ENCODE results near the gene FAM24B. TPM values are rescaled to one million over a fixed set of nuclear protein-coding genes. Genes with fewer than 3 reads are reported as not detected.

Gene FAM24B
- total and polyA plus RNA-seq, 3 donors from 2014 or later: 12.1 to 18.3 (median 12.6) TPM

- intact Hi-C loops (cut with DNase I; ENCODE audit: low total_unique reads): no loop called here
- DNase-seq: no peak
- no peaks in the 10 kb centered on the region for H3K4me1 ChIP-seq
- no peak overlapping the region for H3K4me3 ChIP-seq
- H3K36me3 ChIP-seq (ENCODE audit: low read depth, missing control alignments): no peaks in the 10 kb centered on the region
- H3K9me3 ChIP-seq: no peaks in the 10 kb centered on the region
- no peak overlapping the region for H3K27ac ChIP-seq
- WGBS, 2 donors: 84 to 91% methylated on average over 5 of the region's 5 CpGs
- no peak for TF ChIP-seq POLR2A (IDR thresholded peaks at IDR 0.05)
- TF ChIP-seq, protein P1, sequence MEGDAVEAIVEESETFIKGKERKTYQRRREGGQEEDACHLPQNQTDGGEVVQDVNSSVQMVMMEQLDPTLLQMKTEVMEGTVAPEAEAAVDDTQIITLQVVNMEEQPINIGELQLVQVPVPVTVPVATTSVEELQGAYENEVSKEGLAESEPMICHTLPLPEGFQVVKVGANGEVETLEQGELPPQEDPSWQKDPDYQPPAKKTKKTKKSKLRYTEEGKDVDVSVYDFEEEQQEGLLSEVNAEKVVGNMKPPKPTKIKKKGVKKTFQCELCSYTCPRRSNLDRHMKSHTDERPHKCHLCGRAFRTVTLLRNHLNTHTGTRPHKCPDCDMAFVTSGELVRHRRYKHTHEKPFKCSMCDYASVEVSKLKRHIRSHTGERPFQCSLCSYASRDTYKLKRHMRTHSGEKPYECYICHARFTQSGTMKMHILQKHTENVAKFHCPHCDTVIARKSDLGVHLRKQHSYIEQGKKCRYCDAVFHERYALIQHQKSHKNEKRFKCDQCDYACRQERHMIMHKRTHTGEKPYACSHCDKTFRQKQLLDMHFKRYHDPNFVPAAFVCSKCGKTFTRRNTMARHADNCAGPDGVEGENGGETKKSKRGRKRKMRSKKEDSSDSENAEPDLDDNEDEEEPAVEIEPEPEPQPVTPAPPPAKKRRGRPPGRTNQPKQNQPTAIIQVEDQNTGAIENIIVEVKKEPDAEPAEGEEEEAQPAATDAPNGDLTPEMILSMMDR (IDR thresholded peaks at IDR 0.05): no peak
- no peaks in the 10 kb centered on the region for H3K27me3 ChIP-seq
Measured at GRCh38 chr10:122894261-122894944, 15.0 kb upstream of the FAM24B start.

GRCh38 chr10:122884166-122884565 is 4.8 kb upstream of the FAM24B start:
- H3K36me3 ChIP-seq (ENCODE audit: low read depth, missing control alignments): no peaks in the 10 kb centered on the region
- H3K9me3 ChIP-seq: no peaks in the 10 kb centered on the region
- TF ChIP-seq, protein P1 (IDR thresholded peaks at IDR 0.05): no peak
- no peak for TF ChIP-seq POLR2A (IDR thresholded peaks at IDR 0.05)
- DNase-seq: no peak
- H3K27me3 ChIP-seq: no peaks in the 10 kb centered on the region
- H3K4me1 ChIP-seq: peaks cover 3% of the 10 kb centered on the region
- WGBS, 2 donors: 94 to 100% methylated on average over 1 of the region's 1 CpG
- intact Hi-C loops (cut with DNase I; ENCODE audit: low total_unique reads): no loop called here
- H3K27ac ChIP-seq: no peak overlapping the region
- H3K4me3 ChIP-seq: no peak overlapping the region

DNA sequence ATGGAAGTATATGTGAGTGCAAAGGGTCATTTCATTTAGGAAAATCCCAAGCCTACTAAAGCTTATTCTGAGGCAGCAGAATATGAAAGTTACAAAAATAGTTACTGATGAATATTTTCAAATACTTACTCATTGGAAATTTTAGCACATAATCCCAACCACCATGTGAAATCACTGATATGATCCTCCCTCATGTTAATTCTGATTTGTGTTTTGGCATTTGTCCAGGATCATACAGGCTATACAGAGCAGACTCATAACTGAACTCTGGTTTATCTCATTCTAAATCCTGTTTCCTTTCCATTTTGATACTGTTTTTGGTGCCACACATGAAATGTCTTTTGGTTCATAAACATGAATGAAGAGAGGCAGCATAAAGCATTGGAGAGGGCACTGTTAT is 3.4 kb upstream of the FAM24B start:
- intact Hi-C loops (cut with DNase I; ENCODE audit: low total_unique reads): no loop called here
- H3K9me3 ChIP-seq: no peaks in the 10 kb centered on the region
- peaks cover 3% of the 10 kb centered on the region for H3K4me1 ChIP-seq
- TF ChIP-seq, protein P1 (IDR thresholded peaks at IDR 0.05): no peak
- no peak for TF ChIP-seq POLR2A (IDR thresholded peaks at IDR 0.05)
- DNase-seq: no peak
- H3K4me3 ChIP-seq: no peak overlapping the region
- no peak overlapping the region for H3K27ac ChIP-seq
- H3K27me3 ChIP-seq: no peaks in the 10 kb centered on the region
- H3K36me3 ChIP-seq (ENCODE audit: low read depth, missing control alignments): no peaks in the 10 kb centered on the region

- TF ChIP-seq POLR2A (IDR thresholded peaks at IDR 0.05): no peak
- TF ChIP-seq, protein P1 (IDR thresholded peaks at IDR 0.05): no peak
- WGBS, 2 donors: 35 to 43% methylated on average over 14 of the region's 14 CpGs
- Histone ChIP-seq H3K27ac (peak overlapping the region; percentile 9 to 48), H3K4me1 (peaks cover 3% of the 10 kb centered on the region), H3K9me3 (no peaks in the 10 kb centered on the region), H3K4me3 (peak overlapping the region; percentile 62 to 76), H3K36me3 (ENCODE audit: low read depth, missing control alignments) (no peaks in the 10 kb centered on the region), H3K27me3 (no peaks in the 10 kb centered on the region)
- intact Hi-C loops (cut with DNase I; ENCODE audit: low total_unique reads): no loop called here
- DNase-seq: no peak
Measured at GRCh38 chr10:122878799-122879338, 512 bp downstream of the FAM24B start.

GRCh38 chr10:122877264-122877663 is 2.1 kb downstream of the FAM24B start:
- Histone ChIP-seq H3K36me3 (ENCODE audit: low read depth, missing control alignments) (no peaks in the 10 kb centered on the region), H3K4me1 (peaks cover 3% of the 10 kb centered on the region), H3K9me3 (no peaks in the 10 kb centered on the region), H3K4me3 (no peak overlapping the region), H3K27ac (no peak overlapping the region), H3K27me3 (no peaks in the 10 kb centered on the region)
- TF ChIP-seq POLR2A (IDR thresholded peaks at IDR 0.05): no peak
- TF ChIP-seq, protein P1 (IDR thresholded peaks at IDR 0.05): no peak
- DNase-seq: no peak
- WGBS, 2 donors: 79 to 93% methylated on average over 1 of the region's 1 CpG
- intact Hi-C loops (cut with DNase I; ENCODE audit: low total_unique reads): no loop called here

All from testis (tissue), 3 donors.